Natural killer cell (primary cell): ENCODE data around the gene ZSWIM6. TPM values are rescaled to one million over a fixed set of nuclear protein-coding genes. Genes with fewer than 3 reads are reported as not detected.
"Not testable (repeated sequence)": the region's sequence is repeated elsewhere in the genome, so short reads cannot be mapped to it uniquely, and the experiment has no call there.

Experiments
- ATAC-seq, 3 donors: fragments of 150-1000 bp in 2 of 3; fragments of 200-7000 bp in 1 of 3; cut with Tn5 transposase; 1 replicate in 1 of 3; 2 replicates in 2 of 3; pipeline ENCODE4 v1.10.0; 2021; ENCODE audit warnings: mild to moderate bottlenecking in 2 of 3, moderate library complexity in 2 of 3
- DNase-seq, 2 donors: peaks; one replicate each; pipeline versions ENCODE4 v3.0.0 to v3.0.0-alpha.2; 2013 to 2021; ENCODE audit warnings: mixed read lengths in 1 of 2
- H3K27ac ChIP-seq: one replicate; pipeline ENCODE4 v1.5.1; 2013; ENCODE audit warnings: mild to moderate bottlenecking, low read length
- H3K27me3 ChIP-seq: one replicate; pipeline ENCODE4 v1.6.1; 2013; ENCODE audit warnings: low read length; ENCODE audit not compliant: control insufficient read depth, insufficient read depth
- H3K36me3 ChIP-seq: one replicate; pipeline ENCODE4 v1.6.1; 2013; ENCODE audit warnings: low read length; ENCODE audit not compliant: control insufficient read depth, insufficient read depth
- H3K4me1 ChIP-seq: one replicate; pipeline ENCODE4 v1.6.1; 2013; ENCODE audit warnings: low read length; ENCODE audit not compliant: control insufficient read depth, insufficient read depth
- H3K4me3 ChIP-seq: one replicate; pipeline ENCODE4 v1.5.1; 2013; ENCODE audit warnings: low read length
- H3K9me3 ChIP-seq: one replicate; pipeline ENCODE4 v1.6.1; 2013; ENCODE audit warnings: low read length; ENCODE audit not compliant: control insufficient read depth, insufficient read depth
- H3K27ac Mint-ChIP-seq, 2 donors: one replicate each; pipeline ENCODE4 v1.8.0; 2022; ENCODE audit warnings: mild to moderate bottlenecking in 2 of 2, mixed read lengths in 2 of 2, moderate library complexity in 1 of 2
- H3K27me3 Mint-ChIP-seq, 2 donors: one replicate each; pipeline ENCODE4 v1.8.0; 2022; ENCODE audit warnings: low read depth in 2 of 2, mixed read lengths in 2 of 2
- H3K36me3 Mint-ChIP-seq: one replicate; pipeline ENCODE4 v1.8.0; 2022; ENCODE audit warnings: mixed read lengths
- H3K4me1 Mint-ChIP-seq, 2 donors: one replicate each; pipeline ENCODE4 v1.8.0; 2022; ENCODE audit warnings: mixed read lengths in 2 of 2
- H3K4me3 Mint-ChIP-seq: one replicate; pipeline ENCODE4 v1.8.0; 2022; ENCODE audit warnings: mild to moderate bottlenecking, moderate library complexity, mixed read lengths
- H3K9me3 Mint-ChIP-seq, 2 donors: one replicate each; pipeline ENCODE4 v1.8.0; 2022; ENCODE audit warnings: mixed read lengths in 2 of 2
- WGBS: methylation state at CpG from one replicate; pipeline ENCODE4 v1.1.7; 2013; ENCODE audit warnings: missing lambda C conversion rate; ENCODE audit not compliant: insufficient coverage; 5-methylcytosine and 5-hydroxymethylcytosine counted together
- intact Hi-C: fragments of 100-400 bp; cut with micrococcal nuclease; formaldehyde crosslinking; loops from one replicate; pipeline ENCODE4 v1.14.2; 2022
- total RNA-seq, 4 donors: library from RNA; stranded (reverse); fragments of 120-200 nt in 1 of 4; gene quantifications; one replicate each; pipeline versions ENCODE4 v1.2.3 to v1.2.4, GENCODE V29; 2013 to 2022
- TF ChIP-seq, protein P1 (sequence below): fragments of 200-600 bp; IDR thresholded peaks from one replicate; pipeline ENCODE4 v1.8.0; 2022; ENCODE audit warnings: antibody characterized with exemption

Gene ZSWIM6
- total RNA-seq, 3 donors from 2014 or later (not counting 1 experiment from before 2014, with no cell fraction given): 8.7 to 11.4 (median 10.5) TPM

DNA sequence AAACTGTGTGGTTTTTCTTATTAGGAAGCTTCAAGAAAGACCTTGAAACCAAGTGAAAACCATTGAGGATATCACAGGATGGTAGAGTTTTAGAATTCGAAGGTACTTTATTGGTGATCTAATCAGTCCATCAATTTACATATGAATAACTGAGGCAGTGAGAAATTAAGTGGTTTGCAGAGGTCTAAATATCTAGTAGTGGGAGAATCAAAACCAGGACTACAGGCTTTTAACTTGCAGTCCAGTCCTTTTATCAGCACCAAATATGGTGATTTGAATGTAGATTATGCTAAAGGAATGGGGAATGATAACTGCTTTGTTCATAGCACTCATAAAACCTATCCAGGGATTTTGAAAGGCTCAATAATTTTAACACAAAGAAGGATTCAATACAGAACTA, 85.8 kb downstream of the ZSWIM6 start:
- Histone ChIP-seq H3K36me3 (no peaks in the 10 kb centered on the region), H3K9me3 (no peaks in the 10 kb centered on the region), H3K27ac (no peak overlapping the region), H3K4me3 (no peak overlapping the region), H3K27me3 (no peaks in the 10 kb centered on the region), H3K4me1 (no peaks in the 10 kb centered on the region)
- H3K27ac Mint-ChIP-seq: peak overlapping the region; percentile 17 to 40
- ATAC-seq (no peak), DNase-seq (no peak)
- no peak overlapping the region for H3K4me3 Mint-ChIP-seq
- H3K27me3 Mint-ChIP-seq: no peaks in the 10 kb centered on the region
- intact Hi-C loops: no loop called here
- H3K9me3 Mint-ChIP-seq: peaks cover 0 to 2% of the 10 kb centered on the region in 2 donors
- peaks cover 25 to 42% of the 10 kb centered on the region in 2 donors for H3K4me1 Mint-ChIP-seq
- TF ChIP-seq, protein P1, sequence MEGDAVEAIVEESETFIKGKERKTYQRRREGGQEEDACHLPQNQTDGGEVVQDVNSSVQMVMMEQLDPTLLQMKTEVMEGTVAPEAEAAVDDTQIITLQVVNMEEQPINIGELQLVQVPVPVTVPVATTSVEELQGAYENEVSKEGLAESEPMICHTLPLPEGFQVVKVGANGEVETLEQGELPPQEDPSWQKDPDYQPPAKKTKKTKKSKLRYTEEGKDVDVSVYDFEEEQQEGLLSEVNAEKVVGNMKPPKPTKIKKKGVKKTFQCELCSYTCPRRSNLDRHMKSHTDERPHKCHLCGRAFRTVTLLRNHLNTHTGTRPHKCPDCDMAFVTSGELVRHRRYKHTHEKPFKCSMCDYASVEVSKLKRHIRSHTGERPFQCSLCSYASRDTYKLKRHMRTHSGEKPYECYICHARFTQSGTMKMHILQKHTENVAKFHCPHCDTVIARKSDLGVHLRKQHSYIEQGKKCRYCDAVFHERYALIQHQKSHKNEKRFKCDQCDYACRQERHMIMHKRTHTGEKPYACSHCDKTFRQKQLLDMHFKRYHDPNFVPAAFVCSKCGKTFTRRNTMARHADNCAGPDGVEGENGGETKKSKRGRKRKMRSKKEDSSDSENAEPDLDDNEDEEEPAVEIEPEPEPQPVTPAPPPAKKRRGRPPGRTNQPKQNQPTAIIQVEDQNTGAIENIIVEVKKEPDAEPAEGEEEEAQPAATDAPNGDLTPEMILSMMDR: no peak
- 50% methylated on average over 1 of the region's 1 CpG for WGBS
- H3K36me3 Mint-ChIP-seq: peaks cover 8% of the 10 kb centered on the region

DNA sequence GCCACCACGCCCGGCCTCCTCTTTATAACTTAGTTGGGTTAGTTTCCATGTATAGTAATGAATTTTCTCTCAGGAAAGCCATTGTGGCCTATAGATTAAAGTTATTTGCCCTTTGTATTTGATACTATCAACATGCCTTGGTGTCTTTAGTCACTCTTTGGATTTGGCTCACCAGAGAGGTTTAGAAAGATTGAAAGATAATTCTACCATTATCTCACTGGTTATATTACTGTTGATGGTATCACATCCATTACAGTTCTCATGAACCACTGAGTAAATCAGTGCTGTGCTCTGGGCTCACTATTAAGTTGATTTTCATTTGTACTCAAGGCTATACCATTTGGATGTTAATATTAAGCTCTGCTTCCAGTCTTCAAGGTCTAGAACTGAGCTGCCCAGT, 87.0 kb downstream of the ZSWIM6 start:
- Mint-ChIP-seq H3K9me3 (peaks cover 0 to 2% of the 10 kb centered on the region in 2 donors), H3K36me3 (peaks cover 8% of the 10 kb centered on the region), H3K4me1 (peaks cover 30 to 50% of the 10 kb centered on the region in 2 donors), H3K27ac (no peak overlapping the region), H3K4me3 (no peak overlapping the region), H3K27me3 (no peaks in the 10 kb centered on the region)
- intact Hi-C loops: no loop called here
- no peaks in the 10 kb centered on the region for H3K27me3 ChIP-seq
- ATAC-seq (no peak), DNase-seq (no peak)
- WGBS: 96% methylated on average over 2 of the region's 2 CpGs
- TF ChIP-seq, protein P1: no peak
- no peaks in the 10 kb centered on the region for H3K36me3 ChIP-seq
- no peak overlapping the region for H3K27ac ChIP-seq
- H3K4me1 ChIP-seq: no peaks in the 10 kb centered on the region
- no peak overlapping the region for H3K4me3 ChIP-seq
- H3K9me3 ChIP-seq: no peaks in the 10 kb centered on the region

DNA sequence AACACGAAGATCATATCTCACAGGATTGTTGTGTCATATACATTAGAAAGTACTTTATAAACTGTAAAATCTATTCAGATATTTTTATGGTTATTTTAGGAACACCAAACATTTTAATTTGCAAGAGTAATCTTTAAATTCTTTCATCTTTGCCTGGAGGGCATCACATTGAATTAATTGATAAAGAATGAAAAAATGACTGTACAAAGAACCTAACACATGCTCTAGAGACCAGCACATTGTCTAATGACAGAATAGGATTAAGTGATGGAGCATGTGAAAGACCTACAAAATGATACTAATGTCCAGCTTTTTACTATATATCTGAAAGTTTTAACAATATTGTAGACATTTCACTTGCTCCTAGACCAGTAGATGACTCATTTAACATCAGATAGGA, 88.0 kb downstream of the ZSWIM6 start:
- H3K27me3 Mint-ChIP-seq: no peaks in the 10 kb centered on the region
- Histone ChIP-seq H3K36me3 (no peaks in the 10 kb centered on the region), H3K4me1 (no peaks in the 10 kb centered on the region), H3K4me3 (no peak overlapping the region), H3K27ac (no peak overlapping the region), H3K27me3 (no peaks in the 10 kb centered on the region), H3K9me3 (no peaks in the 10 kb centered on the region)
- peaks cover 8% of the 10 kb centered on the region for H3K36me3 Mint-ChIP-seq
- intact Hi-C loops: no loop called here
- no CpG with 5 or more reads among the region's 1 CpG for WGBS
- TF ChIP-seq, protein P1: no peak
- peaks cover 0 to 2% of the 10 kb centered on the region in 2 donors for H3K9me3 Mint-ChIP-seq
- no peak overlapping the region for H3K4me3 Mint-ChIP-seq
- H3K27ac Mint-ChIP-seq: no peak overlapping the region
- ATAC-seq (no peak), DNase-seq (no peak)
- H3K4me1 Mint-ChIP-seq: peaks cover 31 to 50% of the 10 kb centered on the region in 2 donors

DNA sequence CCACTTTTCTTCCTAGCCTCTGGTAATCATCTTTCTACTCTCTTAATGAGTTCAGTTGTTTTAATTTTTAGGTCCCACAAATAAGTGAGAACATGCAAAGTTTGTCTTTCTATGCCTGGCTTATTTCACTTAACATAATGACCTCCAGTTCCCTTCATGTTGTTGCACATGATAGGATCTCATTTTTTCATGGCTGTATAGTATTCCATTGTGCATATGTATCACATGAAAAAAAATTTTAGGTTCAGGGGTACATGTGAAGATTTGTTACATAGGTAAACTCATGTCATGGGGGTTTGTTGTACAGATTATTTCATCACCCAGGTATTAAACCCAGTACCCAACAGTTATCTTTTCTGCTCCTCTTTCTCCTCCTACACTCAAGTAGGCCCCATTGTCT, 89.2 kb downstream of the ZSWIM6 start:
- H3K27me3 Mint-ChIP-seq, H3K9me3 ChIP-seq, H3K27me3 ChIP-seq, H3K36me3 ChIP-seq, H3K27ac ChIP-seq, H3K4me3 Mint-ChIP-seq, H3K36me3 Mint-ChIP-seq, ATAC-seq, DNase-seq, intact Hi-C loops, H3K4me1 ChIP-seq, H3K27ac Mint-ChIP-seq, H3K4me3 ChIP-seq, H3K9me3 Mint-ChIP-seq: not testable (repeated sequence)
- H3K4me1 Mint-ChIP-seq: peaks cover 31 to 40% of the 10 kb centered on the region in 2 donors
